ENCODE results near the gene TTF1.
A peak's percentile ranks its signal among the peaks of the same experiment; 100 is the strongest.

The TTF1 gene

GRCh38 chr9:132411091-132411508 lies 4.5 kb upstream of the TTF1 start:
- Histone ChIP-seq H3K9ac (ENCODE audit: low read depth, low read length, poor library complexity, severe bottlenecking) (no peak overlapping the region), H3K4me3 (ENCODE audit: low read length, poor library complexity, severe bottlenecking) (peak overlapping the region; percentile 2), H3K4me1 (ENCODE audit: insufficient read depth, low read length, poor library complexity, severe bottlenecking) (peaks cover 8% of the 10 kb centered on the region), H3K4me2 (ENCODE audit: low read depth, low read length, poor library complexity, severe bottlenecking) (peak overlapping the region; percentile 47), H3K27me3 (ENCODE audit: insufficient read depth, low read length, poor library complexity, severe bottlenecking) (peaks cover under 1% of the 10 kb centered on the region), H3K79me2 (ENCODE audit: insufficient read depth, low read length) (peaks cover 5% of the 10 kb centered on the region), H4K20me1 (ENCODE audit: insufficient read depth, low read length, poor library complexity, severe bottlenecking) (peaks cover under 1% of the 10 kb centered on the region), H3F3A (ENCODE audit: low read depth) (no peaks in the 10 kb centered on the region), H3K36me3 (ENCODE audit: insufficient read depth, low read length) (no peaks in the 10 kb centered on the region), H3K9me3 (ENCODE audit: insufficient read depth, low read depth, low read length) (no peaks in the 10 kb centered on the region), H2AFZ (ENCODE audit: low read length) (0 out of 2 replicates have a peak overlapping the region, but pooled peaks have one; percentile 59), H3K9me2 (replicated peaks; ENCODE audit: low read depth, low read length) (no peaks in the 10 kb centered on the region)
- no peak for TF ChIP-seq EZH2phosphoT487 (IDR thresholded peaks at IDR 0.05; ENCODE audit: borderline replicate concordance)
- TF ChIP-seq, protein P1, sequence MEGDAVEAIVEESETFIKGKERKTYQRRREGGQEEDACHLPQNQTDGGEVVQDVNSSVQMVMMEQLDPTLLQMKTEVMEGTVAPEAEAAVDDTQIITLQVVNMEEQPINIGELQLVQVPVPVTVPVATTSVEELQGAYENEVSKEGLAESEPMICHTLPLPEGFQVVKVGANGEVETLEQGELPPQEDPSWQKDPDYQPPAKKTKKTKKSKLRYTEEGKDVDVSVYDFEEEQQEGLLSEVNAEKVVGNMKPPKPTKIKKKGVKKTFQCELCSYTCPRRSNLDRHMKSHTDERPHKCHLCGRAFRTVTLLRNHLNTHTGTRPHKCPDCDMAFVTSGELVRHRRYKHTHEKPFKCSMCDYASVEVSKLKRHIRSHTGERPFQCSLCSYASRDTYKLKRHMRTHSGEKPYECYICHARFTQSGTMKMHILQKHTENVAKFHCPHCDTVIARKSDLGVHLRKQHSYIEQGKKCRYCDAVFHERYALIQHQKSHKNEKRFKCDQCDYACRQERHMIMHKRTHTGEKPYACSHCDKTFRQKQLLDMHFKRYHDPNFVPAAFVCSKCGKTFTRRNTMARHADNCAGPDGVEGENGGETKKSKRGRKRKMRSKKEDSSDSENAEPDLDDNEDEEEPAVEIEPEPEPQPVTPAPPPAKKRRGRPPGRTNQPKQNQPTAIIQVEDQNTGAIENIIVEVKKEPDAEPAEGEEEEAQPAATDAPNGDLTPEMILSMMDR (conservative IDR thresholded peaks at IDR 0.05; ENCODE audit: low read length): peak; percentile 81

GRCh38 chr9:132410642-132411041 lies 4.0 kb upstream of the TTF1 start:
- peaks cover 12% of the 10 kb centered on the region for H3K4me1 ChIP-seq (ENCODE audit: insufficient read depth, low read length, poor library complexity, severe bottlenecking)
- peaks cover 5% of the 10 kb centered on the region for H3K27me3 ChIP-seq (ENCODE audit: insufficient read depth, low read length, poor library complexity, severe bottlenecking)
- no peaks in the 10 kb centered on the region for H3K9me2 ChIP-seq (replicated peaks; ENCODE audit: low read depth, low read length)
- peak overlapping the region; percentile 2 for H3K4me3 ChIP-seq (ENCODE audit: low read length, poor library complexity, severe bottlenecking)
- peaks cover under 1% of the 10 kb centered on the region; the same call in 1 of the 2 replicates for H3F3A ChIP-seq (ENCODE audit: low read depth)
- peaks cover 5% of the 10 kb centered on the region for H4K20me1 ChIP-seq (ENCODE audit: insufficient read depth, low read length, poor library complexity, severe bottlenecking)
- no peak overlapping the region for H3K9ac ChIP-seq (ENCODE audit: low read depth, low read length, poor library complexity, severe bottlenecking)
- 0 out of 2 replicates have a peak overlapping the region, but pooled peaks have one; percentile 59 for H2AFZ ChIP-seq (ENCODE audit: low read length)
- no peaks in the 10 kb centered on the region for H3K9me3 ChIP-seq (ENCODE audit: insufficient read depth, low read depth, low read length)
- no peaks in the 10 kb centered on the region for H3K36me3 ChIP-seq (ENCODE audit: insufficient read depth, low read length)
- TF ChIP-seq, protein P1 (conservative IDR thresholded peaks at IDR 0.05; ENCODE audit: low read length): no peak
- TF ChIP-seq EZH2phosphoT487 (IDR thresholded peaks at IDR 0.05; ENCODE audit: borderline replicate concordance): no peak
- peaks cover 10% of the 10 kb centered on the region for H3K79me2 ChIP-seq (ENCODE audit: insufficient read depth, low read length)
- H3K4me2 ChIP-seq (ENCODE audit: low read depth, low read length, poor library complexity, severe bottlenecking): peak overlapping the region; percentile 47

DNA sequence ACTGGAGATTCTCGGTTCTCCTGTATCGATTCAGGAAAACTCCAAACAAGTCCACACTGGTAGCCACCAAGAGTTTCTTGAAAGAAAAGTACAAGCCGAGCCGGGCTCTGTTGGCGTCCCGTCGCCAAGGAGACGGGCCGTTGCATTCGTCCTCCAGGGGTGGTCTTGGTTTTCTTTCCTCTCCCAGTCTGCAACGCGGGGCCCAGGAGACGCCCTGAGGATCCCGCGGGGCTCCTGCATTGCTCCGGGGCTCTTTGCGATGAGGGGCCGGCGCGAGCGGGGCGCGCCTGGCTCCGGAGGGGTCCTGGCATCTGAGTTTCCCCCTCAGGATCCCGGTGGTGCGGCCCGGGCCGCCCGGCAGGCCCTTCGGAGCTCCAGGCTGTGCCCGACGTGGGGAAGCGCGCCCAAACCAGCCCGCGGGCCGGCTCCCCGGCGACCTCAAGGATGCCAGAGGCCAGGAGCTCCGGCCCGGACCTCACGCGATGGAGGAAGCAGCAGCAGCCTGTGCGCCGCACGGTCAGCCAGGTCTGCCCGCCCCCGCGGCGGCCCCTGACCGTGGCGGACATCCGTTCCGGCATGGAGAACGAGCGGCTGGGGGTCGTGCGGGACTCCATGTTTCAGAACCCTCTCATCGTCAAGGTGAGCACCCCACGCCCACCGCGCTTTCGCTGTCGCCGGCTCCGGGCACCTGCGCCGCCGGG lies 3.3 kb upstream of the TTF1 start, which contains the start of gene CFAP77:
Gene CFAP77 (plus strand): TSS at position 384 of the 701 bp plus-strand sequence. CDS start 61 bp downstream, at position 445.
- Histone ChIP-seq H3K79me2 (ENCODE audit: insufficient read depth, low read length) (peaks cover 15% of the 10 kb centered on the region), H3K4me2 (ENCODE audit: low read depth, low read length, poor library complexity, severe bottlenecking) (peak within 1 kb of the TSS; percentile 47), H3K9ac (ENCODE audit: low read depth, low read length, poor library complexity, severe bottlenecking) (no peak within 1 kb of the TSS), H3K36me3 (ENCODE audit: insufficient read depth, low read length) (no peaks in the 10 kb centered on the region), H3K4me3 (ENCODE audit: low read length, poor library complexity, severe bottlenecking) (peak within 1 kb of the TSS; percentile 2), H3K9me2 (replicated peaks; ENCODE audit: low read depth, low read length) (no peaks in the 10 kb centered on the region), H3K9me3 (ENCODE audit: insufficient read depth, low read depth, low read length) (no peaks in the 10 kb centered on the region), H2AFZ (ENCODE audit: low read length) (0 out of 2 replicates have a peak within 1 kb of the TSS, but pooled peaks have one; percentile 59), H3F3A (ENCODE audit: low read depth) (peaks cover 4% of the 10 kb centered on the region), H3K4me1 (ENCODE audit: insufficient read depth, low read length, poor library complexity, severe bottlenecking) (peaks cover 15% of the 10 kb centered on the region), H3K27me3 (ENCODE audit: insufficient read depth, low read length, poor library complexity, severe bottlenecking) (peaks cover 7% of the 10 kb centered on the region), H4K20me1 (ENCODE audit: insufficient read depth, low read length, poor library complexity, severe bottlenecking) (peaks cover 9% of the 10 kb centered on the region)
- TF ChIP-seq, protein P1 (conservative IDR thresholded peaks at IDR 0.05; ENCODE audit: low read length): no peak
- TF ChIP-seq EZH2phosphoT487 (IDR thresholded peaks at IDR 0.05; ENCODE audit: borderline replicate concordance): no peak
